Caco-2 (cell line): ENCODE data around the gene AGMO. TPM values are rescaled to one million over a fixed set of nuclear protein-coding genes. Genes with fewer than 3 reads are reported as not detected.

ENCODE experiments used
- BruUV-seq: library from RNA; stranded (reverse); fragments of 400-500 nt; replicated peaks from 2 replicates; lab custom pipeline; 2021; lab: Mats Ljungman, UMichigan
- CTCF ChIA-PET: fragments of 300-600 bp; sonication (Branson Sonifier 250); formaldehyde crosslinking; loops from one replicate; lab custom pipeline; 2022; ENCODE audit warnings: antibody characterized with exemption; lab: Charles Lee
- POLR2A ChIA-PET: fragments of 300-600 bp; sonication (Branson Sonifier 250); formaldehyde crosslinking; loops from one replicate; lab custom pipeline; 2022; ENCODE audit warnings: antibody characterized with exemption; lab: Charles Lee
- DNase-seq, 2 experiments: peaks; one replicate each; pipeline versions ENCODE4 v3.0.0 to v3.0.0-alpha.2; 2020 to 2022
- H3K27me3 ChIP-seq: replicated peaks from 2 replicates; pipeline ENCODE4 v1.6.0; 2011; ENCODE audit warnings: low read length; ENCODE audit not compliant: control insufficient read depth, insufficient read depth
- H3K36me3 ChIP-seq: 2 replicates; pipeline ENCODE4 v1.5.1; 2011; ENCODE audit warnings: low read length; ENCODE audit not compliant: control insufficient read depth, insufficient read depth
- H3K4me1 ChIP-seq: fragments of 250-450 bp; sonication (Bioruptor Pico); 2 replicates; pipeline ENCODE4 v1.5.1; 2020; ENCODE audit warnings: mild to moderate bottlenecking
- H3K4me3 ChIP-seq: 2 replicates; pipeline ENCODE4 v1.5.1; 2011; ENCODE audit warnings: low read depth, mild to moderate bottlenecking, control low read depth, low read length
- H3K9me3 ChIP-seq: fragments of 250-450 bp; sonication (Bioruptor Pico); 2 replicates; pipeline ENCODE4 v1.5.1; 2020; ENCODE audit warnings: mild to moderate bottlenecking, moderate library complexity
- H3K27ac Mint-ChIP-seq: one replicate; pipeline ENCODE4 v1.8.0; 2022; ENCODE audit warnings: mixed read lengths; ENCODE audit not compliant: unreplicated experiment
- H3K27me3 Mint-ChIP-seq: one replicate; pipeline ENCODE4 v1.8.0; 2022; ENCODE audit warnings: mixed read lengths; ENCODE audit not compliant: insufficient read depth, unreplicated experiment
- H3K36me3 Mint-ChIP-seq: one replicate; pipeline ENCODE4 v1.8.0; 2022; ENCODE audit warnings: mild to moderate bottlenecking, mixed read lengths; ENCODE audit not compliant: insufficient read depth, unreplicated experiment
- H3K4me1 Mint-ChIP-seq: one replicate; pipeline ENCODE4 v1.8.0; 2022; ENCODE audit warnings: low read depth, mixed read lengths; ENCODE audit not compliant: unreplicated experiment
- H3K4me3 Mint-ChIP-seq: one replicate; pipeline ENCODE4 v1.8.0; 2022; ENCODE audit warnings: mild to moderate bottlenecking, moderate library complexity, mixed read lengths; ENCODE audit not compliant: unreplicated experiment
- H3K9me3 Mint-ChIP-seq: one replicate; pipeline ENCODE4 v1.8.0; 2022; ENCODE audit warnings: mixed read lengths; ENCODE audit not compliant: unreplicated experiment
- intact Hi-C: fragments of 100-400 bp; cut with micrococcal nuclease; formaldehyde crosslinking; loops from one replicate; pipeline ENCODE4 v1.10.0; 2022; ENCODE audit not compliant: unreplicated experiment
- total RNA-seq: library from RNA; stranded (reverse); gene quantifications from 2 replicates; pipeline ENCODE4 v1.2.3, GENCODE V29; 2022
- TF ChIP-seq, protein P1 (sequence below), 2 experiments: fragments of 200-600 bp in 1 of 2; IDR thresholded peaks; 1 replicate in 1 of 2; 2 replicates in 1 of 2; pipeline versions ENCODE4 v1.5.1 to v1.8.0; 2011 to 2022; ENCODE audit warnings: antibody characterized with exemption in 1 of 2, control low read depth in 1 of 2, inconsistent platforms in 1 of 2, low read depth in 1 of 2, low read length in 1 of 2, mild to moderate bottlenecking in 1 of 2, moderate library complexity in 1 of 2; ENCODE audit not compliant: insufficient read depth in 1 of 2, severe bottlenecking in 1 of 2, unreplicated experiment in 1 of 2

AGMO gene
- total RNA-seq, 1 experiment from 2014 or later = 0.16 TPM

DNA sequence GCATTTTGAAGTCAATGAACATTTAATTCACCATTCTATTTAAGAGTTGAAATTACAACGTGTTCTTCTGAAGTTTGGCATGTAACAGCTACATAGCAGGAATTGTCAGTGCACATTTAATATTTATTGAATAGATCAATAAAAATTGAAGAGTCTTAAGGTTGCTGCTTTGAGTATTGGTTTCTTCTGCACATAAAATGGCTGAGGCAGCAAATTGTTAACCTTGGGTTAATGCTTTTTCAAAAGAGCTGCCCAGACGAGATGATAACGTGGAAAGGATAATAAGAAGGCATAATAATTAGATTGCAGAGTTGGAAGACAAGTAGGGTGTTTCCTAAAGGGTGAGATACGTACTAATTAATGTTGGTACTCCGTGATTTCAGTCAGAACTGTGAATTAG lies 203.7 kb downstream of the AGMO start:
- H3K4me3 Mint-ChIP-seq = no peak overlapping the region
- POLR2A ChIA-PET = no interaction called here

DNA sequence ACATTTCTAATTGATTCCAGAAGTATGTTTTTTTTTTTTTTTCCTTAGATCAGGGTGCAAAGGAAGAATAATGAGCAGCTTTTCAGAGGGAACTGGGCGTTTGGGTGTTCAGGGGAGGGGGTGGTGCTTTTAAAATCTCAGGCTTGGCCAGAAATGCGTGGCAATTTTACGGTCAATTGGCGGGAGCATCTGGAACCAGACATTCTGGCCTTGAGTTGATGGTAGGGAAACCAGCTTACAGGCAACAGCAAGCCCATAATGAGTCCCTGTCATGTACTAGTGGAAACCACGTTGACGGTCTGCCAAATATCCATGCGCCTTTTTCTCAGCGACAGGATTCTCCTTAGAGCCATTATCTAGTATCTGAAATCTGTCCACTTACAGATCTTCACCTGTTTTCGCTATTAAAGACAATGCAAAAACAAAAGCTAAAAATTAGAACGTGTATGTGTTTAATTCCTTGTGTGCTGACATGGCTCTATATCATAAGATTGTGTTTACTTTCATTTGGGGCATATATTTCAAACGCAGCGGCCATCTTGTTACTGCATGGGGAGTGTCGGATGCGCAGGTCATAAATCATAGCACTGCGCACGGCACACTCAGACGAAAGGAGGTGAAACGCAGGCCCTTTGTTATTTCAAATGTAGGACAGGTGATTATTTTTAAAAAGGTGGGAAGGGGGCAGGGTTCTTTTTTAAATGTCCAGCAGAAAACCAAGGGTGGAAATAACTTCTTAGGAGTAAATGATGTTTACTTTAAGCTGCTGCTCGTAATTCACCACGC lies 209.2 kb downstream of the AGMO start:
- TF ChIP-seq, protein P1, sequence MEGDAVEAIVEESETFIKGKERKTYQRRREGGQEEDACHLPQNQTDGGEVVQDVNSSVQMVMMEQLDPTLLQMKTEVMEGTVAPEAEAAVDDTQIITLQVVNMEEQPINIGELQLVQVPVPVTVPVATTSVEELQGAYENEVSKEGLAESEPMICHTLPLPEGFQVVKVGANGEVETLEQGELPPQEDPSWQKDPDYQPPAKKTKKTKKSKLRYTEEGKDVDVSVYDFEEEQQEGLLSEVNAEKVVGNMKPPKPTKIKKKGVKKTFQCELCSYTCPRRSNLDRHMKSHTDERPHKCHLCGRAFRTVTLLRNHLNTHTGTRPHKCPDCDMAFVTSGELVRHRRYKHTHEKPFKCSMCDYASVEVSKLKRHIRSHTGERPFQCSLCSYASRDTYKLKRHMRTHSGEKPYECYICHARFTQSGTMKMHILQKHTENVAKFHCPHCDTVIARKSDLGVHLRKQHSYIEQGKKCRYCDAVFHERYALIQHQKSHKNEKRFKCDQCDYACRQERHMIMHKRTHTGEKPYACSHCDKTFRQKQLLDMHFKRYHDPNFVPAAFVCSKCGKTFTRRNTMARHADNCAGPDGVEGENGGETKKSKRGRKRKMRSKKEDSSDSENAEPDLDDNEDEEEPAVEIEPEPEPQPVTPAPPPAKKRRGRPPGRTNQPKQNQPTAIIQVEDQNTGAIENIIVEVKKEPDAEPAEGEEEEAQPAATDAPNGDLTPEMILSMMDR (IDR thresholded peaks at IDR 0.05; ENCODE audit: insufficient read depth in 1 of 2, low read depth in 1 of 2, low read length in 1 of 2, severe bottlenecking in 1 of 2, unreplicated experiment in 1 of 2) = no peak
- Mint-ChIP-seq H3K4me1 (no peaks in the 10 kb centered on the region), H3K4me3 (no peak overlapping the region), H3K27ac (no peak overlapping the region), H3K9me3 (no peaks in the 10 kb centered on the region), H3K27me3 (no peaks in the 10 kb centered on the region), H3K36me3 (no peaks in the 10 kb centered on the region)
- Histone ChIP-seq H3K4me3 (no peak overlapping the region), H3K36me3 (no peaks in the 10 kb centered on the region), H3K27me3 (no peaks in the 10 kb centered on the region), H3K9me3 (no peaks in the 10 kb centered on the region), H3K4me1 (no peaks in the 10 kb centered on the region)
- intact Hi-C loops = no loop called here
- BruUV-seq = no TSS peak
- ChIA-PET CTCF (no interaction called here), POLR2A (no interaction called here)
- DNase-seq = no peak

More for the DNA sequence above, 203.7 kb downstream of the AGMO start:
- H3K36me3 Mint-ChIP-seq = no peaks in the 10 kb centered on the region
- H3K9me3 Mint-ChIP-seq = no peaks in the 10 kb centered on the region
- H3K27ac Mint-ChIP-seq = no peak overlapping the region
- DNase-seq = no peak
- H3K4me1 Mint-ChIP-seq = no peaks in the 10 kb centered on the region
- no TSS peak for BruUV-seq
- intact Hi-C loops = no loop called here
- H3K27me3 Mint-ChIP-seq = no peaks in the 10 kb centered on the region
- CTCF ChIA-PET = no interaction called here
- no peaks in the 10 kb centered on the region for H3K36me3 ChIP-seq
- TF ChIP-seq, protein P1 (IDR thresholded peaks at IDR 0.05; ENCODE audit: insufficient read depth in 1 of 2, low read depth in 1 of 2, low read length in 1 of 2, severe bottlenecking in 1 of 2, unreplicated experiment in 1 of 2) = no peak
- H3K4me1 ChIP-seq = peaks cover 3% of the 10 kb centered on the region; the same call in 1 of the 2 replicates
- no peaks in the 10 kb centered on the region for H3K9me3 ChIP-seq
- H3K27me3 ChIP-seq = no peaks in the 10 kb centered on the region
- no peak overlapping the region for H3K4me3 ChIP-seq

DNA sequence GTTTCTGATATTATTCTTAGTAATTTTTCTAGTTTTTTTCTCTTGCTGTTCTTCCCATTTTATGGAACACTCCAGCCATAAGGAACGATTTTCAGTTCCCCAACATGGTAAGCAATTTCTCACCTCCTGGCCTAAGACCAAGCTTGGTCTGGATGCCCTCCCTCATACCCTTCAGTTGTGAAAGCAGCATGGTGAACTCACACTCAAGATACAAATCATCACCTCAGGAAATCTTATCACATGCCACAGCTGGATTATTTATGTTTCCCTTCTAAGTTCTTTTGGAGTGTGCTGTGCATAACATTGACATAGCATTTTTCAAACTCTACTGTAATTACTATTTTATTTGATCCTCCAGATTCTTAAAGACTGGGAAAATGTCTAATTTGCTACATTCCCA lies 216.6 kb downstream of the AGMO start:
- Mint-ChIP-seq H3K36me3 (no peaks in the 10 kb centered on the region), H3K27ac (no peak overlapping the region), H3K27me3 (no peaks in the 10 kb centered on the region), H3K9me3 (no peaks in the 10 kb centered on the region), H3K4me1 (no peaks in the 10 kb centered on the region), H3K4me3 (no peak overlapping the region)
- H3K27me3 ChIP-seq = no peaks in the 10 kb centered on the region
- H3K4me3 ChIP-seq = no peak overlapping the region
- ChIA-PET POLR2A (no interaction called here), CTCF (no interaction called here)
- no peaks in the 10 kb centered on the region for H3K4me1 ChIP-seq
- no peaks in the 10 kb centered on the region for H3K9me3 ChIP-seq
- BruUV-seq = no TSS peak
- intact Hi-C loops = no loop called here
- TF ChIP-seq, protein P1 (IDR thresholded peaks at IDR 0.05; ENCODE audit: insufficient read depth in 1 of 2, low read depth in 1 of 2, low read length in 1 of 2, severe bottlenecking in 1 of 2, unreplicated experiment in 1 of 2) = no peak
- no peak for DNase-seq
- no peaks in the 10 kb centered on the region for H3K36me3 ChIP-seq
